GM12878 (cell line): ENCODE measurements around the gene KRT7.

Experiments
- POLR2A ChIP-seq: IDR thresholded peaks from 2 replicates; pipeline ENCODE4 v1.6.1; 2011; ENCODE audit warnings: low read depth, mild to moderate bottlenecking, low read length
- SIN3A ChIP-seq: IDR thresholded peaks from 2 replicates; pipeline ENCODE4 v1.6.1; 2012; ENCODE audit warnings: low read depth, low read length, improper control_type of control experiment
- TAF1 ChIP-seq: IDR thresholded peaks from 2 replicates; pipeline ENCODE4 v1.6.1; 2011; ENCODE audit warnings: mild to moderate bottlenecking, low read depth, low read length, borderline replicate concordance
- TF ChIP-seq, protein P1 (sequence below), 3 experiments: IDR thresholded peaks in 2 of 3; conservative IDR thresholded peaks in 1 of 3; 2 replicates each; pipeline ENCODE4 v1.5.1; 2011; ENCODE audit warnings: low read depth in 3 of 3, low read length in 3 of 3, mild to moderate bottlenecking in 3 of 3, control low read depth in 2 of 3, moderate library complexity in 2 of 3, inconsistent platforms in 1 of 3, mixed read lengths in 1 of 3; ENCODE audit not compliant: control insufficient read depth in 2 of 3, insufficient read depth in 1 of 3; ENCODE audit errors: extremely low read depth in 1 of 3

DNA sequence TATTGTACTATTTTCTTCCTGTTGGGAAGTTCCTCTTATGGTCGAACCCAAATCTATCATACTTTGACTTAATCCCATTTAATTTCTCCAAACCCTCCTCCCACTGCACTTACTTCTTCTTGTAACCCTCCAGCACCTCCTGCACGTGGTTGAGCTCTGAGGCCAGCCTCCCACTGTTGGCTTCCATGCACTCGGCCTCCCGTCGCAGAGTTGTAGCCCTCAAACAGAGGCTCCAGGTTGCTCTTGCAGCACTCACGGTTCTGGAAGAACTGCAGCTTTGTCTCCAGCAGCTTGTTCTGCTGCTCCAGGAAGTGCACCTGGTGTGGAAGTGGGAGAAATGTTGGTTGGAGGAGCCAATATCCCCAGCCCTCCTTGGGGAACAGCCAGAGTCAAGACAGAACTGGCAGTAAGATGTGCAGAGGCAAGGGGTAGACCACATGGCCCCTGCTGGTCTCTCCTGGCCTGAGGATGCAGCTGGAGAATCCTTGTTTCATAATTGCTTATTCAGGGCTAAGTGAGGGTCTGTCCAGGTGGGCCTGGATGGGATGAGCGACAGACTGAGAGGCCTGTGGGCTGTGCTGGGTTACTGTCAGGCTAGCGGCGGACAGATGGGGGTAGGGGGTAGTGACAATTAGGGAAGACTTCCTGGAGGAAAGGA, 23.0 kb downstream of the KRT7 start:
- TF ChIP-seq, protein P1, sequence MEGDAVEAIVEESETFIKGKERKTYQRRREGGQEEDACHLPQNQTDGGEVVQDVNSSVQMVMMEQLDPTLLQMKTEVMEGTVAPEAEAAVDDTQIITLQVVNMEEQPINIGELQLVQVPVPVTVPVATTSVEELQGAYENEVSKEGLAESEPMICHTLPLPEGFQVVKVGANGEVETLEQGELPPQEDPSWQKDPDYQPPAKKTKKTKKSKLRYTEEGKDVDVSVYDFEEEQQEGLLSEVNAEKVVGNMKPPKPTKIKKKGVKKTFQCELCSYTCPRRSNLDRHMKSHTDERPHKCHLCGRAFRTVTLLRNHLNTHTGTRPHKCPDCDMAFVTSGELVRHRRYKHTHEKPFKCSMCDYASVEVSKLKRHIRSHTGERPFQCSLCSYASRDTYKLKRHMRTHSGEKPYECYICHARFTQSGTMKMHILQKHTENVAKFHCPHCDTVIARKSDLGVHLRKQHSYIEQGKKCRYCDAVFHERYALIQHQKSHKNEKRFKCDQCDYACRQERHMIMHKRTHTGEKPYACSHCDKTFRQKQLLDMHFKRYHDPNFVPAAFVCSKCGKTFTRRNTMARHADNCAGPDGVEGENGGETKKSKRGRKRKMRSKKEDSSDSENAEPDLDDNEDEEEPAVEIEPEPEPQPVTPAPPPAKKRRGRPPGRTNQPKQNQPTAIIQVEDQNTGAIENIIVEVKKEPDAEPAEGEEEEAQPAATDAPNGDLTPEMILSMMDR (IDR thresholded peaks at IDR 0.05 in 2 of 3, conservative IDR thresholded peaks at IDR 0.05 in 1 of 3; ENCODE audit: control insufficient read depth in 2 of 3, extremely low read depth in 1 of 3, insufficient read depth in 1 of 3, low read depth in 3 of 3, low read length in 3 of 3): no peak
- TF ChIP-seq POLR2A (no peak), TAF1 (no peak), SIN3A (no peak)
